Breast epithelium (tissue), 4 donors: Measurements from ENCODE around the gene NCKIPSD. TPM values are rescaled to one million over a fixed set of nuclear protein-coding genes. Genes with fewer than 3 reads are reported as not detected.

Source experiments
- DNase-seq, 2 donors: peaks; one replicate each; pipeline ENCODE4 v3.0.0-alpha.2; 2019; ENCODE audit warnings: low spot score in 2 of 2
- H3K27ac ChIP-seq, 2 donors: fragments of 200-600 bp; sonication (generic) in 1 of 2; one replicate each; pipeline ENCODE4 v1.5.1; 2016 to 2019; ENCODE audit warnings: mild to moderate bottlenecking in 1 of 2
- H3K27me3 ChIP-seq, 2 donors: fragments of 200-600 bp; sonication (generic) in 1 of 2; one replicate each; pipeline versions ENCODE4 v1.5.1 to v1.6.0; 2017 to 2019; ENCODE audit warnings: control low read depth in 1 of 2, mild to moderate bottlenecking in 1 of 2
- H3K36me3 ChIP-seq: fragments of 200-600 bp; one replicate; pipeline ENCODE4 v1.5.1; 2019
- H3K4me1 ChIP-seq, 2 donors: fragments of 200-600 bp; sonication (generic); one replicate each; pipeline ENCODE4 v1.5.1; 2016 to 2019; ENCODE audit warnings: control low read depth in 1 of 2
- H3K4me3 ChIP-seq, 3 donors: fragments of 200-600 bp; sonication (generic); 1 replicate in 2 of 3; 2 replicates in 1 of 3; pipeline ENCODE4 v1.5.1; 2016 to 2019; ENCODE audit warnings: mild to moderate bottlenecking in 3 of 3, moderate library complexity in 2 of 3
- H3K9me3 ChIP-seq, 2 donors: fragments of 200-600 bp; sonication (generic) in 1 of 2; one replicate each; pipeline ENCODE4 v1.5.1; 2016 to 2019; ENCODE audit warnings: control low read depth in 1 of 2
- CTCF ChIP-seq, 3 donors: fragments of 450-650 bp; IDR thresholded peaks; one replicate each; pipeline ENCODE4 v1.5.1; 2016 to 2017; ENCODE audit warnings: antibody characterized with exemption in 3 of 3, mild to moderate bottlenecking in 3 of 3, moderate library complexity in 3 of 3
- POLR2A ChIP-seq: fragments of 450-650 bp; IDR thresholded peaks from one replicate; pipeline ENCODE4 v1.6.1; 2016; ENCODE audit warnings: antibody characterized with exemption, mild to moderate bottlenecking, moderate library complexity
- POLR2AphosphoS5 ChIP-seq, 3 donors: sonication (generic); formaldehyde crosslinking; IDR thresholded peaks; one replicate each; pipeline ENCODE4 v1.6.1; 2017; ENCODE audit warnings: antibody characterized with exemption in 3 of 3
- intact Hi-C: fragments of 100-400 bp; cut with DNase I; formaldehyde crosslinking; loops from one replicate; pipeline ENCODE4 v1.15.1; 2023; ENCODE audit warnings: low total_unique reads
- total RNA-seq, 3 donors: library from RNA; depleted of rRNA; stranded (reverse); fragments of >200 nt; gene quantifications; one replicate each; pipeline ENCODE4 v1.1.0, GENCODE V29; 2016

NCKIPSD gene
- total RNA-seq, 3 donors from 2014 or later = 31.8 to 40.3 (median 36.4) TPM

GRCh38 chr3:48680811-48681540 lies 4.7 kb downstream of the NCKIPSD start:
- no peaks in the 10 kb centered on the region for H3K36me3 ChIP-seq
- DNase-seq = no peak
- intact Hi-C loops = no loop called here

DNA sequence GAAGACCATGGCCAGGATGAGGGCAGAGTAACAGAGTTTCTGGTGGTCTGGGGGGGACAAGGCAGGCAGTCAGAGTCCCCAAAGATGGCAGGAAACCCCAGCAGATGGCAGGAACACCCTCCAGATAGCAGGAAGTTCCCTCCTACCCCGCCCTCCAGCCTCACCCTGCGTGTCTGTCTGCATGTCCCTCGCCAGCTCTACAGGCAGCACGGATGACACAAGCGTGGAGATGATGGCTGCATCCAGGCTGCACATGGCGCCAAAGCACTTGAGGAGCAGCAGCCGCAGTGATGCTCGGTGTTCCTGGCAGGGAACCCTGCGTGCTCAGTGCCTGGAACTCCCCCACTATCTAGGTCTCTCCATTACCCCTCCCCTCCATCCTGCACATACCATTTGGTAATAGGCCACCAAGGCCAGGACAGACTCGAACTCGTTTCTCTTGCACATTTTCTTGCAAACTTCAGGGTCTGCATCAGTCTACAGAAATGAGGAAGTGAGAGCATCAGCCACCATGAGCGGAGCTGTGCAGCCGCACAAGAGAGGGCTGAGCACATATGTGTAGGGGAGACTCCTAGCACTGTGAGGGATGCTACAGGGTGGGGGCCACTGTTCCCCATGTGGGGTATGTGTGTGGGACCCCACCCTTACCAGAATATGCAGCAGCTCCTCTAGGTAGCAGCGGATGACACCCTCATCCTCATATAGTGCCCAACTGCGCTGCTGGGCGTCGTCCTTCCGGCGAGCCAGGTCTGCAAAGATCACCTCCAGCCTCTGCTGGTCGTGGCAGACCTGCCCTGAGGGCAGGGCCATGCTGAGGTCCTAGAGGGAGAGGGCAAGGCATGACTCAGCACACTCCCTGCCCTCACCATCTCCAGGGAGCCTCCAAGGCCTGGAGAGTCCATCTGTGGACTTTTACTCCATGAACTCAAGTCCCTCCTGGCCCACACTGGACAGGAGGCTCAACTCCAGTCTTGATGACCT lies 6.0 kb downstream of the NCKIPSD start:
- no peak for TF ChIP-seq POLR2AphosphoS5 (IDR thresholded peaks at IDR 0.05)
- TF ChIP-seq CTCF (IDR thresholded peaks at IDR 0.05) = no peak
- TF ChIP-seq POLR2A = no peak
- intact Hi-C loops = no loop called here
- Histone ChIP-seq H3K4me1 (peaks cover 5 to 11% of the 10 kb centered on the region in 2 donors), H3K27me3 (no peaks in the 10 kb centered on the region), H3K9me3 (no peaks in the 10 kb centered on the region), H3K27ac (no peak overlapping the region), H3K4me3 (no peak overlapping the region), H3K36me3 (no peaks in the 10 kb centered on the region)
- DNase-seq = no peak

More at GRCh38 chr3:48680811-48681540, 4.7 kb downstream of the NCKIPSD start:
- peaks cover 5 to 12% of the 10 kb centered on the region in 2 donors for H3K4me1 ChIP-seq
- H3K27ac ChIP-seq = no peak overlapping the region
- no peak overlapping the region for H3K4me3 ChIP-seq
- no peak for TF ChIP-seq POLR2A
- no peak for TF ChIP-seq CTCF (IDR thresholded peaks at IDR 0.05)
- TF ChIP-seq POLR2AphosphoS5 (IDR thresholded peaks at IDR 0.05) = no peak
- no peaks in the 10 kb centered on the region for H3K9me3 ChIP-seq
- no peaks in the 10 kb centered on the region for H3K27me3 ChIP-seq

DNA sequence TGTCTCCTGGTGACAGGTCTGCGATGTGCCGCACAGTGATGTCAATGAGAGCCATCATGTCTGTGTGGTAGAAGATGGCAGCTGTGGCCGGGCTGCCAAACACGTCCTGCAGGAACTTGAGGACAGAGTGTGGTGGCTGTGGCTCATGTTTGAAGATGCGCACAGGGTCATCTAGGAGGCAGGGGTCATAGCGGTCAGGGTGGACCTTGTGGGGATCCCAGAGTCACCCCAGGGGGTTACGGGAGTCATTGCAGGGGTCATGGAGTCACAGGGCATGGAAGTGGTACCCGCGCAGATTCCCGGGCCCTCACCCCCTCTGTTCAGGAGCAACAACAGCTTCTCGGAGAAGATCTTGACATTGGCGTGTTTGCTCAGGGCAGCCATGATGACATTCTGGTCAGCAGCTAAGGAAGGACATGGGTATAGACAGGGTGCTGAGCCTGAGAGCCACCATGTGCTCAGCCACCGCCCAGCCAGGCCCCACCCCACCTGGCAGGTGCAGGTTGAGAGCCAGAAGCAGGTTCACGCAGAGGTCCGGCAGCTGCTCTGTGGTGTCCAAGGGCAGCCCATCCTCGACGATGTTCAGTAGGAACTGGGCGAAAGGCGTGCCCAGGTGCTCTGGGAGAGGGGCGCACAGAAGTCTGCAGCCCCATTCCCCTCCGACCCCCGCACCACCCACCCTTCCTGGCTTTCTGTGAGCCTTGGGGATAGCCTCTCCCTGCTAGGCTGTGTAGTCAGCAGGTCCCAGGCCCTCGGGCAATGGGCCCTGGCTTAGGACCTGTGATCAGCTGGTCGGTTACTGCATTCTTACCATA lies 6.9 kb downstream of the NCKIPSD start:
- Histone ChIP-seq H3K4me1 (peaks cover 5 to 7% of the 10 kb centered on the region in 2 donors), H3K27ac (no peak overlapping the region), H3K4me3 (no peak overlapping the region), H3K27me3 (no peaks in the 10 kb centered on the region), H3K36me3 (no peaks in the 10 kb centered on the region), H3K9me3 (no peaks in the 10 kb centered on the region)
- intact Hi-C loops = no loop called here
- DNase-seq = no peak
- TF ChIP-seq POLR2AphosphoS5 (IDR thresholded peaks at IDR 0.05) = no peak
- TF ChIP-seq CTCF (IDR thresholded peaks at IDR 0.05) = no peak
- no peak for TF ChIP-seq POLR2A

DNA sequence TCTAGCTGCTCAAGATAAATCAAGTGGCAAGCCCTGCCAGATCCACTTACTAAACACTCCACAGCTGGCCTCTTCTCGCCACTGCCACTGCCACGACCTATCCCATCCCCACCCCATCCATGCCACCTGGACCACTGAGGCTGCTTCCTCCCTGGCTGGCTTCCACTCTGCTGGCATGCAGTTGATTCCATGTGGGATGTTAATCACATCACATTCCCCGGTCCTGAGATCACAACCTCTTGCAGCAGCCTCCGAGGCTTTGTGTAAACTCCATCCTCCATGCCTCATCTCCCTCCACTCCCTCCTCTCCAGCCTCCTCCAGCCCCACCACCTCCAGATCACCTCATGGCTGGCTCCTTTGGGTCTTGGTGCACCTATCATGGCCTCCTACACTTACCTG lies 7.7 kb downstream of the NCKIPSD start:
- Histone ChIP-seq H3K27me3 (no peaks in the 10 kb centered on the region), H3K27ac (no peak overlapping the region), H3K9me3 (no peaks in the 10 kb centered on the region), H3K36me3 (no peaks in the 10 kb centered on the region), H3K4me1 (no peaks in the 10 kb centered on the region), H3K4me3 (no peak overlapping the region)
- TF ChIP-seq POLR2A (no peak), POLR2AphosphoS5 (IDR thresholded peaks at IDR 0.05) (no peak), CTCF (IDR thresholded peaks at IDR 0.05) (no peak)
- no peak for DNase-seq
- intact Hi-C loops = no loop called here
